Gastrocnemius medialis (tissue), 4 donors: Measurements from ENCODE around the gene UBE4A. TPM values are rescaled to one million over a fixed set of nuclear protein-coding genes. Genes with fewer than 3 reads are reported as not detected.
A peak's percentile ranks its signal among the peaks of the same experiment; 100 is the strongest.

Source experiments
- ATAC-seq, 2 donors: fragments of 150-250 bp; one replicate each; pipeline ENCODE4 v1.9.1; 2016
- DNase-seq, 2 donors: peaks; one replicate each; pipeline ENCODE4 v3.0.0-alpha.2; 2019
- H3K27ac ChIP-seq, 4 donors: fragments of 200-600 bp; sonication (generic); 1 replicate in 1 of 4; 2 replicates in 3 of 4; pipeline ENCODE4 v1.5.1; 2016 to 2018; ENCODE audit warnings: mild to moderate bottlenecking in 2 of 4, moderate library complexity in 1 of 4
- H3K27me3 ChIP-seq, 3 donors: fragments of 200-600 bp; sonication (generic) in 2 of 3; 1 replicate in 1 of 3; 2 replicates in 2 of 3; pipeline versions ENCODE4 v1.5.1 to v1.6.0; 2016 to 2019; ENCODE audit warnings: mild to moderate bottlenecking in 1 of 3, moderate library complexity in 1 of 3
- H3K36me3 ChIP-seq, 2 donors: fragments of 200-600 bp; sonication (generic) in 1 of 2; one replicate each; pipeline ENCODE4 v1.5.1; 2017 to 2018
- H3K4me1 ChIP-seq, 2 donors: fragments of 200-600 bp; sonication (generic) in 1 of 2; one replicate each; pipeline ENCODE4 v1.5.1; 2016 to 2017; ENCODE audit warnings: mild to moderate bottlenecking in 2 of 2
- H3K4me3 ChIP-seq, 4 donors: fragments of 200-600 bp; sonication (generic) in 3 of 4; 1 replicate in 1 of 4; 2 replicates in 3 of 4; pipeline ENCODE4 v1.5.1; 2016 to 2019; ENCODE audit warnings: mild to moderate bottlenecking in 2 of 4
- H3K9me3 ChIP-seq, 3 donors: fragments of 200-600 bp; sonication (generic) in 2 of 3; 1 replicate in 1 of 3; 2 replicates in 2 of 3; pipeline ENCODE4 v1.5.1; 2016 to 2019
- CTCF ChIP-seq, 5 experiments: fragments of 450-650 bp in 3 of 5; fragments of 200-600 bp in 2 of 5; sonication (generic) in 2 of 5; IDR thresholded peaks in 4 of 5; conservative IDR thresholded peaks in 1 of 5; 1 replicate in 4 of 5; 2 replicates in 1 of 5; pipeline ENCODE4 v1.5.1; 2016 to 2019; ENCODE audit warnings: antibody characterized with exemption in 5 of 5, mild to moderate bottlenecking in 3 of 5, moderate library complexity in 3 of 5
- POLR2A ChIP-seq, 2 donors: fragments of 450-650 bp; IDR thresholded peaks; one replicate each; pipeline ENCODE4 v1.6.1; 2017; ENCODE audit warnings: antibody characterized with exemption in 2 of 2, mild to moderate bottlenecking in 2 of 2, moderate library complexity in 2 of 2
- in situ Hi-C, 4 donors: fragments of 200-750 bp; cut with MboI; loops; one replicate each; pipeline versions ENCODE4 v1.15.0 to v1.8.0; 2017; ENCODE audit warnings: low sequenced_read_pairs in 4 of 4
- intact Hi-C: fragments of 100-400 bp; cut with DNase I; formaldehyde crosslinking; loops from one replicate; pipeline ENCODE4 v1.15.1; 2023; ENCODE audit warnings: low total_unique reads
- total RNA-seq, 4 donors: library from RNA; depleted of rRNA; stranded (reverse); fragments of >200 nt; gene quantifications; one replicate each; pipeline versions ENCODE4 v1.1.0 to v1.2.3, GENCODE V29; 2016

The UBE4A gene
- total RNA-seq, 4 donors from 2014 or later: 36.6 to 73.9 (median 41.7) TPM

DNA sequence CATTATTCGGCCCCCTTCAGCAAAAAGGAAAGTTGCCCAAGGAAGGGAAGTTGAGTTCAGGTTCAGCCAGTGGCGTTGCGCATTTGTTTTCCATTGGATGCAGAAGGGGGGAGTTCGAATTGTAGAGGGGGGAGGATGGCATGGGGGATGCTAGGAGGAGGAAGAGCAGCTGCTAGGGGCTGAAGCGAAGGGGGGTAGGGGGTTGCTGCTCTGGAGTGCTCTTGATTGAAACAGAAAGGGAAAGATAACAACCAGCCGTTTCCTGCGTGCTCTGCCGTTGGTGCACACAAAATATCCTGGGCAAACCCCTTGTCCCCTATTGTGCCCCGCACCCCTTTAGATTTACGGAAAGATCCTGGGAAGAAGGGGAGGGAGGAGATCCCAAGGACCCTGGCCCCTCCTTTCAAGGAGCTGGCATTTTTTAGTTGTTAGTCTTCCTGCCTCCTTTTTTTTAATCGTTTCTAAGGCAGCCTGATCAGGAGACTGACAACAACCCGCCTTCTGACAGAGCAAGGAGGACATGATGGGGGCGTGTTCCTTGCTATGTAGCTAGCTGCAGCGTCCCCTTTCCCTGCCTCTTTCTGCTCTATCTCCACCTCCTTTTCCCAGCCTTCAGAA is 79.0 kb downstream of the UBE4A start:
- H3K27ac ChIP-seq: peak overlapping the region; percentile 86 to 92 (median 90)
- intact Hi-C loops: loop anchor here (5.0 kb wide), 1 partner anchor 71 kb away; no protein-coding TSS in a partner anchor
- H3K9me3 ChIP-seq: no peaks in the 10 kb centered on the region
- DNase-seq (peak; percentile 13 to 15), ATAC-seq (no peak)
- peaks cover 59 to 72% of the 10 kb centered on the region in 2 donors for H3K4me1 ChIP-seq
- in situ Hi-C loops: no loop called here
- no peaks in the 10 kb centered on the region for H3K36me3 ChIP-seq
- peak overlapping the region; percentile 92 to 97 (median 96) for H3K4me3 ChIP-seq
- TF ChIP-seq CTCF (IDR thresholded peaks at IDR 0.05 in 4 of 5, conservative IDR thresholded peaks at IDR 0.05 in 1 of 5): no peak
- TF ChIP-seq POLR2A (IDR thresholded peaks at IDR 0.05): no peak
- H3K27me3 ChIP-seq: no peaks in the 10 kb centered on the region

- no peaks in the 10 kb centered on the region for H3K36me3 ChIP-seq
- H3K27me3 ChIP-seq: no peaks in the 10 kb centered on the region
- no peak overlapping the region for H3K4me3 ChIP-seq
- peaks cover 54 to 73% of the 10 kb centered on the region in 2 donors for H3K4me1 ChIP-seq
- in situ Hi-C loops: no loop called here
- ATAC-seq (no peak), DNase-seq (no peak)
- intact Hi-C loops: loop anchor here (5.0 kb wide), 1 partner anchor 72 kb away; no protein-coding TSS in a partner anchor
- no peak overlapping the region for H3K27ac ChIP-seq
- TF ChIP-seq CTCF (IDR thresholded peaks at IDR 0.05 in 4 of 5, conservative IDR thresholded peaks at IDR 0.05 in 1 of 5) (no peak), POLR2A (IDR thresholded peaks at IDR 0.05) (no peak)
- no peaks in the 10 kb centered on the region for H3K9me3 ChIP-seq
Measured at GRCh38 chr11:118439646-118440045, 80.2 kb downstream of the UBE4A start.

DNA sequence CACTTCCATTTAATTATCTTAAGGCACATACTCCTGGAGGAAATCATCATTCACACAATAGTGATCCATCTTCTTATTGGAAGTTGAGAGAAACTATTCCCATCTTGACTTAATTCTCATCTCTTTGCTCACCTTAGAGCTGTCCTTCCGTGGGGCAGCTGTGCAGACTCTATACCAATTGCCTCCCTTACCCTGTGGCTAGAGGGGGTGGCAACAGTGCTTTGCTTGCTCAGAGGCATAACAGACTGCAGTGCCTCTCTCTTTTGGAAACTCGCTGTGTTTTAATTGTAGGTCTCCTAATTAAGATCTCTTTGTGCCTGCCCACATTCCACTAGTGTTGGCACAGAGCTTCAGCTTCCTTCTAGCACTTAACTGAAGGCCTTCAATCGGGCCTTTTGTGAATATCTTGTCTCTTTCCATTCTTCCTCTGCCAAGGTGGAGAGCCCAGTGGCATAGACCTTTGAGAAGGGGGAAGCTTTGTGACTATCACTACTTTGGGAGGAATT is 82.4 kb downstream of the UBE4A start:
- H3K27me3 ChIP-seq: no peaks in the 10 kb centered on the region
- DNase-seq (no peak), ATAC-seq (no peak)
- H3K27ac ChIP-seq: no peak overlapping the region
- no peaks in the 10 kb centered on the region for H3K36me3 ChIP-seq
- intact Hi-C loops: no loop called here
- no peaks in the 10 kb centered on the region for H3K9me3 ChIP-seq
- TF ChIP-seq POLR2A (IDR thresholded peaks at IDR 0.05) (no peak), CTCF (IDR thresholded peaks at IDR 0.05 in 4 of 5, conservative IDR thresholded peaks at IDR 0.05 in 1 of 5) (no peak)
- H3K4me1 ChIP-seq: peaks cover 64 to 70% of the 10 kb centered on the region in 2 donors
- in situ Hi-C loops: no loop called here
- no peak overlapping the region for H3K4me3 ChIP-seq

- no peak overlapping the region for H3K27ac ChIP-seq
- no peak for ATAC-seq
- no peaks in the 10 kb centered on the region for H3K36me3 ChIP-seq
- peaks cover 64 to 65% of the 10 kb centered on the region in 2 donors for H3K4me1 ChIP-seq
- TF ChIP-seq CTCF (IDR thresholded peaks at IDR 0.05 in 4 of 5, conservative IDR thresholded peaks at IDR 0.05 in 1 of 5) (no peak), POLR2A (IDR thresholded peaks at IDR 0.05) (no peak)
- no peak for DNase-seq
- H3K27me3 ChIP-seq: no peaks in the 10 kb centered on the region
- in situ Hi-C loops: no loop called here
- intact Hi-C loops: no loop called here
- H3K9me3 ChIP-seq: no peaks in the 10 kb centered on the region
- H3K4me3 ChIP-seq: no peak overlapping the region
Measured at GRCh38 chr11:118442301-118442700, 82.9 kb downstream of the UBE4A start.
